Measurements from ENCODE around the gene ADIPOR2.

DNA sequence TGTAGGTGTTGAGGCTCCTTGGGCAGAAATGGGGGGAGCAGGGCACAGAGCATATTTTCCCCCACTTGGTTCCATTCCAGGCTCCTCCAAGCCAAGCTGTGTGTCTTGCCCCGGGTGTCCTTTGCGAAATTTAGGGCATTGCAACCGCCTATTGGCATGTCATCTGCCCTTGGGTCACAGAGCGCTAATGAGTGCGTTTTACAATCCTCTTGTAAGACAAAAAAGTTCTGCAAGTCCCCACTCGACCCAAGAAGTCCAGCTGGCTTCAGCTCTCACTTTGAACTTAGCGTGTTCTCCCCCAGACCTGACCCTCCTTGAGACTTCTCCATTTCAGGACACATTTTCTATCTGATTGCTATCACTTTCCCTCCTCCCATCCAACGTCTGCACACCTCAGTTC, 123.4 kb downstream of the ADIPOR2 start:
- TF ChIP-seq TAF1 (IDR thresholded peaks at IDR 0.05; ENCODE audit: borderline replicate concordance, insufficient read depth, low read length) (no peak), POLR2AphosphoS5 (IDR thresholded peaks at IDR 0.05; ENCODE audit: low read depth, low read length) (no peak), SIN3A (IDR thresholded peaks at IDR 0.05; ENCODE audit: borderline replicate concordance, insufficient read depth, low read length) (no peak), FOXP2 (optimal IDR thresholded peaks at IDR 0.05; ENCODE audit: borderline replicate concordance, extremely low read depth, extremely low read length, insufficient read depth) (no peak)
- TF ChIP-seq, protein P1, sequence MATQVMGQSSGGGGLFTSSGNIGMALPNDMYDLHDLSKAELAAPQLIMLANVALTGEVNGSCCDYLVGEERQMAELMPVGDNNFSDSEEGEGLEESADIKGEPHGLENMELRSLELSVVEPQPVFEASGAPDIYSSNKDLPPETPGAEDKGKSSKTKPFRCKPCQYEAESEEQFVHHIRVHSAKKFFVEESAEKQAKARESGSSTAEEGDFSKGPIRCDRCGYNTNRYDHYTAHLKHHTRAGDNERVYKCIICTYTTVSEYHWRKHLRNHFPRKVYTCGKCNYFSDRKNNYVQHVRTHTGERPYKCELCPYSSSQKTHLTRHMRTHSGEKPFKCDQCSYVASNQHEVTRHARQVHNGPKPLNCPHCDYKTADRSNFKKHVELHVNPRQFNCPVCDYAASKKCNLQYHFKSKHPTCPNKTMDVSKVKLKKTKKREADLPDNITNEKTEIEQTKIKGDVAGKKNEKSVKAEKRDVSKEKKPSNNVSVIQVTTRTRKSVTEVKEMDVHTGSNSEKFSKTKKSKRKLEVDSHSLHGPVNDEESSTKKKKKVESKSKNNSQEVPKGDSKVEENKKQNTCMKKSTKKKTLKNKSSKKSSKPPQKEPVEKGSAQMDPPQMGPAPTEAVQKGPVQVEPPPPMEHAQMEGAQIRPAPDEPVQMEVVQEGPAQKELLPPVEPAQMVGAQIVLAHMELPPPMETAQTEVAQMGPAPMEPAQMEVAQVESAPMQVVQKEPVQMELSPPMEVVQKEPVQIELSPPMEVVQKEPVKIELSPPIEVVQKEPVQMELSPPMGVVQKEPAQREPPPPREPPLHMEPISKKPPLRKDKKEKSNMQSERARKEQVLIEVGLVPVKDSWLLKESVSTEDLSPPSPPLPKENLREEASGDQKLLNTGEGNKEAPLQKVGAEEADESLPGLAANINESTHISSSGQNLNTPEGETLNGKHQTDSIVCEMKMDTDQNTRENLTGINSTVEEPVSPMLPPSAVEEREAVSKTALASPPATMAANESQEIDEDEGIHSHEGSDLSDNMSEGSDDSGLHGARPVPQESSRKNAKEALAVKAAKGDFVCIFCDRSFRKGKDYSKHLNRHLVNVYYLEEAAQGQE (IDR thresholded peaks at IDR 0.05; ENCODE audit: insufficient read depth in 1 of 2, low read depth in 2 of 2, low read length in 2 of 2), result no peak

Data from PFSK-1 (cell line).